WTC11 (cell line): Measurements from ENCODE around the gene NCLN. TPM values are rescaled to one million over a fixed set of nuclear protein-coding genes. Genes with fewer than 3 reads are reported as not detected.
"Not testable (repeated sequence)": the region's sequence is repeated elsewhere in the genome, so short reads cannot be mapped to it uniquely, and the experiment has no call there.

ENCODE experiments used
- ATAC-seq: fragments of 200-7000 bp; cut with Tn5 transposase; 2 replicates; pipeline ENCODE4 v1.10.0; 2021; ENCODE audit warnings: mild to moderate bottlenecking, moderate library complexity
- CTCF ChIA-PET: fragments of 300-600 bp; sonication (Branson Sonifier 250); formaldehyde crosslinking; loops from one replicate; lab custom pipeline; 2021; ENCODE audit warnings: antibody characterized with exemption; lab: Charles Lee
- POLR2A ChIA-PET: fragments of 350-600 bp; sonication (Branson Sonifier 250); formaldehyde crosslinking; loops from one replicate; lab custom pipeline; 2021; ENCODE audit warnings: antibody characterized with exemption; lab: Charles Lee
- DNase-seq: peaks from one replicate; pipeline ENCODE4 v3.0.0; 2021; ENCODE audit warnings: low spot score
- H3K27ac Mint-ChIP-seq: 2 replicates; pipeline ENCODE4 v1.8.0; 2021; ENCODE audit warnings: mixed read lengths
- H3K27me3 Mint-ChIP-seq: 2 replicates; pipeline ENCODE4 v1.8.0; 2021; ENCODE audit warnings: low read depth, mild to moderate bottlenecking, moderate library complexity, mixed read lengths
- H3K36me3 Mint-ChIP-seq: 2 replicates; pipeline ENCODE4 v1.8.0; 2021; ENCODE audit warnings: mixed read lengths
- H3K4me1 Mint-ChIP-seq: 2 replicates; pipeline ENCODE4 v1.8.0; 2022; ENCODE audit warnings: mixed read lengths
- H3K4me3 Mint-ChIP-seq: 2 replicates; pipeline ENCODE4 v1.8.0; 2021; ENCODE audit warnings: mild to moderate bottlenecking, moderate library complexity, mixed read lengths
- H3K9me3 Mint-ChIP-seq: 2 replicates; pipeline ENCODE4 v1.8.0; 2021; ENCODE audit warnings: mixed read lengths
- ATF6 ChIP-seq: sonication (generic); formaldehyde crosslinking; IDR thresholded peaks from 2 replicates; pipeline ENCODE4 v1.8.1; 2023; ENCODE audit warnings: mild to moderate bottlenecking, missing genetic modification reagents
- ESRRA ChIP-seq: sonication (generic); formaldehyde crosslinking; IDR thresholded peaks from 2 replicates; pipeline ENCODE4 v1.8.1; 2022; ENCODE audit warnings: mild to moderate bottlenecking, missing genetic modification reagents, borderline replicate concordance
- HMGA2 ChIP-seq: fragments of 250-450 bp; sonication (Bioruptor Pico); IDR thresholded peaks from 2 replicates; pipeline ENCODE4 v1.4.0; 2021; ENCODE audit warnings: mild to moderate bottlenecking, moderate library complexity
- IRF2 ChIP-seq: sonication (generic); formaldehyde crosslinking; IDR thresholded peaks from 2 replicates; pipeline ENCODE4 v1.8.0; 2022; ENCODE audit warnings: low read depth, missing genetic modification reagents, borderline replicate concordance
- JAZF1 ChIP-seq: fragments of 250-450 bp; sonication (Bioruptor Pico); IDR thresholded peaks from 2 replicates; pipeline ENCODE4 v1.9.0; 2021; ENCODE audit warnings: moderate library complexity, mild to moderate bottlenecking, inconsistent platforms
- JUN ChIP-seq: sonication (generic); formaldehyde crosslinking; IDR thresholded peaks from 2 replicates; pipeline ENCODE4 v1.8.0; 2023; ENCODE audit warnings: mild to moderate bottlenecking, missing genetic modification reagents
- NR3C1 ChIP-seq: sonication (generic); formaldehyde crosslinking; conservative IDR thresholded peaks from 2 replicates; pipeline ENCODE4 v1.8.1; 2023; ENCODE audit warnings: low read depth, mild to moderate bottlenecking, missing genetic modification reagents
- PRRX2 ChIP-seq: fragments of 250-450 bp; sonication (Bioruptor Pico); IDR thresholded peaks from 2 replicates; pipeline ENCODE4 v1.8.0; 2021; ENCODE audit warnings: mild to moderate bottlenecking
- SMAD4 ChIP-seq: sonication (generic); formaldehyde crosslinking; IDR thresholded peaks from 2 replicates; pipeline ENCODE4 v1.8.0; 2022; ENCODE audit warnings: mild to moderate bottlenecking, missing genetic modification reagents
- SP1 ChIP-seq: sonication (generic); formaldehyde crosslinking; conservative IDR thresholded peaks from 2 replicates; pipeline ENCODE4 v1.8.1; 2022; ENCODE audit warnings: missing genetic modification reagents
- ZNF219 ChIP-seq: sonication (generic); formaldehyde crosslinking; IDR thresholded peaks from 2 replicates; pipeline ENCODE4 v1.8.0; 2023; ENCODE audit warnings: missing genetic modification reagents, mild to moderate bottlenecking, borderline replicate concordance
- ZNF281 ChIP-seq: sonication (generic); formaldehyde crosslinking; IDR thresholded peaks from 2 replicates; pipeline ENCODE4 v1.8.0; 2023; ENCODE audit warnings: mild to moderate bottlenecking, missing genetic modification reagents
- ZNF416 ChIP-seq: fragments of 250-450 bp; sonication (Bioruptor Pico); IDR thresholded peaks from 2 replicates; pipeline ENCODE4 v1.9.0; 2021; ENCODE audit warnings: mild to moderate bottlenecking, inconsistent platforms
- ZNF512 ChIP-seq: sonication (generic); formaldehyde crosslinking; IDR thresholded peaks from 2 replicates; pipeline ENCODE4 v1.8.1; 2022; ENCODE audit warnings: missing genetic modification reagents, borderline replicate concordance
- ZNF671 ChIP-seq: fragments of 250-450 bp; sonication (Bioruptor Pico); IDR thresholded peaks from 2 replicates; pipeline ENCODE4 v1.8.0; 2021; ENCODE audit warnings: mild to moderate bottlenecking
- total RNA-seq: library from RNA; stranded (reverse); gene quantifications from 3 replicates; pipeline ENCODE4 v1.2.3, GENCODE V29; 2021
- TF ChIP-seq, protein P1 (sequence below): sonication (generic); formaldehyde crosslinking; IDR thresholded peaks from 2 replicates; pipeline ENCODE4 v1.8.1; 2022; ENCODE audit warnings: low read depth, mild to moderate bottlenecking, moderate library complexity, missing genetic modification reagents, borderline replicate concordance
- TF ChIP-seq, protein P2 (sequence below): fragments of 250-450 bp; sonication (Bioruptor Pico); IDR thresholded peaks from 2 replicates; pipeline ENCODE4 v1.9.0; 2021; ENCODE audit warnings: mild to moderate bottlenecking

Gene NCLN
- total RNA-seq, 1 experiment from 2014 or later = 113 TPM

- TF ChIP-seq JUN (CRISPR knock-in tag) (no peak), ZNF671 (CRISPR knock-in tag) (no peak), ZNF281 (CRISPR knock-in tag) (no peak), ZNF512 (CRISPR knock-in tag) (no peak), IRF2 (CRISPR knock-in tag) (no peak), SP1 (CRISPR knock-in tag) (no peak), ESRRA (CRISPR knock-in tag) (no peak), ZNF219 (CRISPR knock-in tag) (no peak)
- TF ChIP-seq, all 79 proteins: peak for 0
Observed at GRCh38 chr19:3202346-3202745, 16.6 kb downstream of the NCLN start (continued).

DNA sequence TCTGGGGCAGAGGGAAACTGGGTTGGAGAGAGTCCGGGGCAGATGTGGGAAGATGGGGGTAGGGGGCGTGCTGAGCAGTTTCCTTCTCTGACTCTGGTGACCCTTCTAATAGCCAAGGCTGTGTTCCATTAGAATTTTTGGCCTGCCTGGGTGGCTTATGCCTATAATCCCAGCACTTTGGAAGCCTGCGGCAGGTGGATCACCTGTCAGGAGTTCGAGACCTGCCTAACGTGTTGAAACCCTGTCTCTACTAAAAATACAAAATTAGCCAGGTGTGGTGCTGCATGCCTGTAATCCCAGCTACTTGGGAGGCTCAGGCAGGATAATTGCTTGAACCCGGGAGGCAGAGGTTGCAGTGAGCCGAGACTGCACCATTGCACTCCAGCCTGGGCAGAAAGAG, 17.2 kb downstream of the NCLN start:
- ChIA-PET POLR2A (interaction anchor here (0.7 kb wide), 1 partner anchor 8 kb away, joined by 3 read pairs; no protein-coding TSS in a partner anchor), CTCF (interaction anchor here (1.2 kb wide), 1 partner anchor 77 kb away, joined by 3 read pairs; no protein-coding TSS in a partner anchor)
- DNase-seq, H3K4me1 Mint-ChIP-seq, H3K4me3 Mint-ChIP-seq, H3K9me3 Mint-ChIP-seq, H3K27ac Mint-ChIP-seq, H3K27me3 Mint-ChIP-seq, ATAC-seq, H3K36me3 Mint-ChIP-seq: not testable (repeated sequence)

DNA sequence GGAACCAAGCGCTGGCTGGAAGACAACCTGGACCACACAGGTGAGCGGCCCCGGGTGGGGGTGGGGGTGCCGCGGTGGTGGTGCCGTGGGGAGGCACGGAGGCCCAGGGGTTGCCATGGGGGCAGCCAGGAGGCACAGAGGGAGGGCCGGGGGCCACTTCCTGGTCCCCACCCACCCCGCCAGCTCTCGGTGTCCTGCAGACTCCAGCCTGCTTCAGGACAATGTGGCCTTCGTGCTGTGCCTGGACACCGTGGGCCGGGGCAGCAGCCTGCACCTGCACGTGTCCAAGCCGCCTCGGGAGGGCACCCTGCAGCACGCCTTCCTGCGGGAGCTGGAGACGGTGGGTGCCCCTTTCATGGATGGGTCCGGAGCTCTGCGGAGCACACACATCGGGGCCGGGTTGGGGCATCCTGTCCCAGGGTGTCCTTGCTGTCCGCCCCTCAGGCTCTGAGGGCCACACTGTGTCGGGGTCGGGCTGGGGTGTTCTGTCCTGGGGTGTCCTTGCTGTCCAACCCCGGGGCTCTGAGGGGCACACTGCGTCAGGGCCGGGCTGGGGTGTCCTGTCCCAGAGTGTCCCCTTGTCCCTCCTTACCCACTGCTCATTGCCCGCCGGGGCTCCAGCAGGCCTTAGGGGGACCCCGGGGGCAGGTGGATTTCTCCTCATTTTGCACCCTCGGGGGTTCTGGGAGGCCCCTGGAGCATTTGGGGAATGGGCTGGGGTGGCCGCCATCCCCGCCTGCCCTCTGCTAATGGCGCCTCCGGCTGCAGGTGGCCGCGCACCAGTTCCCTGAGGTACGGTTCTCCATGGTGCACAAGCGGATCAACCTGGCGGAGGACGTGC, 18.3 kb downstream of the NCLN start:
- no peaks in the 10 kb centered on the region for H3K9me3 Mint-ChIP-seq
- H3K27ac Mint-ChIP-seq = no peak overlapping the region
- no peak for ATAC-seq
- H3K4me3 Mint-ChIP-seq = no peak overlapping the region
- H3K4me1 Mint-ChIP-seq = no peaks in the 10 kb centered on the region
- no peaks in the 10 kb centered on the region for H3K27me3 Mint-ChIP-seq
- CTCF ChIA-PET = interaction anchor here (1.2 kb wide), 1 partner anchor 78 kb away, joined by 3 read pairs; no protein-coding TSS in a partner anchor
- TF ChIP-seq NR3C1 (CRISPR knock-in tag) (no peak), SMAD4 (CRISPR knock-in tag) (no peak), HMGA2 (CRISPR knock-in tag) (no peak), PRRX2 (CRISPR knock-in tag) (no peak), JAZF1 (CRISPR knock-in tag) (no peak), ATF6 (no peak), ZNF416 (CRISPR knock-in tag) (no peak)
- TF ChIP-seq, protein P1, sequence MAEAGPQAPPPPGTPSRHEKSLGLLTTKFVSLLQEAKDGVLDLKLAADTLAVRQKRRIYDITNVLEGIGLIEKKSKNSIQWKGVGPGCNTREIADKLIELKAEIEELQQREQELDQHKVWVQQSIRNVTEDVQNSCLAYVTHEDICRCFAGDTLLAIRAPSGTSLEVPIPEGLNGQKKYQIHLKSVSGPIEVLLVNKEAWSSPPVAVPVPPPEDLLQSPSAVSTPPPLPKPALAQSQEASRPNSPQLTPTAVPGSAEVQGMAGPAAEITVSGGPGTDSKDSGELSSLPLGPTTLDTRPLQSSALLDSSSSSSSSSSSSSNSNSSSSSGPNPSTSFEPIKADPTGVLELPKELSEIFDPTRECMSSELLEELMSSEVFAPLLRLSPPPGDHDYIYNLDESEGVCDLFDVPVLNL (CRISPR knock-in tag) = no peak
- TF ChIP-seq, protein P2, sequence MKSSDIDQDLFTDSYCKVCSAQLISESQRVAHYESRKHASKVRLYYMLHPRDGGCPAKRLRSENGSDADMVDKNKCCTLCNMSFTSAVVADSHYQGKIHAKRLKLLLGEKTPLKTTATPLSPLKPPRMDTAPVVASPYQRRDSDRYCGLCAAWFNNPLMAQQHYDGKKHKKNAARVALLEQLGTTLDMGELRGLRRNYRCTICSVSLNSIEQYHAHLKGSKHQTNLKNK (CRISPR knock-in tag) = no peak
- POLR2A ChIA-PET = interaction anchor here (0.7 kb wide), 1 partner anchor 9 kb away, joined by 3 read pairs; no protein-coding TSS in a partner anchor
- peaks cover 5% of the 10 kb centered on the region; the same call in 1 of the 2 replicates for H3K36me3 Mint-ChIP-seq
- no peak for DNase-seq
